Natural killer cell (primary cell): Measurements from ENCODE around the gene TSPAN31. TPM values are rescaled to one million over a fixed set of nuclear protein-coding genes. Genes with fewer than 3 reads are reported as not detected.

ENCODE experiments used
- ATAC-seq, 3 donors: fragments of 150-1000 bp in 2 of 3; fragments of 200-7000 bp in 1 of 3; cut with Tn5 transposase; 1 replicate in 1 of 3; 2 replicates in 2 of 3; pipeline ENCODE4 v1.10.0; 2021; ENCODE audit warnings: mild to moderate bottlenecking in 2 of 3, moderate library complexity in 2 of 3
- DNase-seq, 2 donors: peaks; one replicate each; pipeline versions ENCODE4 v3.0.0 to v3.0.0-alpha.2; 2013 to 2021; ENCODE audit warnings: mixed read lengths in 1 of 2
- H3K27ac ChIP-seq: one replicate; pipeline ENCODE4 v1.5.1; 2013; ENCODE audit warnings: mild to moderate bottlenecking, low read length
- H3K27me3 ChIP-seq: one replicate; pipeline ENCODE4 v1.6.1; 2013; ENCODE audit warnings: low read length; ENCODE audit not compliant: control insufficient read depth, insufficient read depth
- H3K36me3 ChIP-seq: one replicate; pipeline ENCODE4 v1.6.1; 2013; ENCODE audit warnings: low read length; ENCODE audit not compliant: control insufficient read depth, insufficient read depth
- H3K4me1 ChIP-seq: one replicate; pipeline ENCODE4 v1.6.1; 2013; ENCODE audit warnings: low read length; ENCODE audit not compliant: control insufficient read depth, insufficient read depth
- H3K4me3 ChIP-seq: one replicate; pipeline ENCODE4 v1.5.1; 2013; ENCODE audit warnings: low read length
- H3K9me3 ChIP-seq: one replicate; pipeline ENCODE4 v1.6.1; 2013; ENCODE audit warnings: low read length; ENCODE audit not compliant: control insufficient read depth, insufficient read depth
- H3K27ac Mint-ChIP-seq, 2 donors: one replicate each; pipeline ENCODE4 v1.8.0; 2022; ENCODE audit warnings: mild to moderate bottlenecking in 2 of 2, mixed read lengths in 2 of 2, moderate library complexity in 1 of 2
- H3K27me3 Mint-ChIP-seq, 2 donors: one replicate each; pipeline ENCODE4 v1.8.0; 2022; ENCODE audit warnings: low read depth in 2 of 2, mixed read lengths in 2 of 2
- H3K36me3 Mint-ChIP-seq: one replicate; pipeline ENCODE4 v1.8.0; 2022; ENCODE audit warnings: mixed read lengths
- H3K4me1 Mint-ChIP-seq, 2 donors: one replicate each; pipeline ENCODE4 v1.8.0; 2022; ENCODE audit warnings: mixed read lengths in 2 of 2
- H3K4me3 Mint-ChIP-seq: one replicate; pipeline ENCODE4 v1.8.0; 2022; ENCODE audit warnings: mild to moderate bottlenecking, moderate library complexity, mixed read lengths
- H3K9me3 Mint-ChIP-seq, 2 donors: one replicate each; pipeline ENCODE4 v1.8.0; 2022; ENCODE audit warnings: mixed read lengths in 2 of 2
- WGBS: methylation state at CpG from one replicate; pipeline ENCODE4 v1.1.7; 2013; ENCODE audit warnings: missing lambda C conversion rate; ENCODE audit not compliant: insufficient coverage; 5-methylcytosine and 5-hydroxymethylcytosine counted together
- intact Hi-C: fragments of 100-400 bp; cut with micrococcal nuclease; formaldehyde crosslinking; loops from one replicate; pipeline ENCODE4 v1.14.2; 2022
- total RNA-seq, 4 donors: library from RNA; stranded (reverse); fragments of 120-200 nt in 1 of 4; gene quantifications; one replicate each; pipeline versions ENCODE4 v1.2.3 to v1.2.4, GENCODE V29; 2013 to 2022
- TF ChIP-seq, protein P1 (sequence below): fragments of 200-600 bp; IDR thresholded peaks from one replicate; pipeline ENCODE4 v1.8.0; 2022; ENCODE audit warnings: antibody characterized with exemption

TSPAN31 gene
- total RNA-seq, 3 donors from 2014 or later (not counting 1 experiment from before 2014, with no cell fraction given) = 18.3 to 27.0 (median 23.5) TPM

DNA sequence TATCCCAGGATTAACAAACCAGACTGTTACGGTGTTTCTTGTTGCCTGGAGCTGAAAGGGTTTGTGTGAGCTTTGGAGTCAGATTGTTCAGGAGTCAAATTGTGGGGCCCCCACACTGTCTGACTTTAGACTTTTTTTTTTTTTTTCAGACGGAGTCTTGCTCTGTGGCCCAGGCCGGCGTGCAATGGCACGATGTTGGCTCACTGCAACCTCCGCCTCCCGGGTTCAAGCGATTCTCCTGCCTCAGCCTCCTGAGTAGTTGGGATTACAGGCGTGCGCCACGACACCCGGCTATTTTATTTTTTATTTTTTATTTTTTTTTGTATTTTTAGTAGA, 38.6 kb downstream of the TSPAN31 start:
- Mint-ChIP-seq H3K27ac (peak overlapping the region; percentile 90 to 97), H3K36me3 (peaks cover 11% of the 10 kb centered on the region), H3K27me3 (no peaks in the 10 kb centered on the region), H3K4me1 (peaks cover 33 to 34% of the 10 kb centered on the region in 2 donors), H3K4me3 (peak overlapping the region; percentile 99), H3K9me3 (no peaks in the 10 kb centered on the region)
- no peak for DNase-seq
- TF ChIP-seq, protein P1, sequence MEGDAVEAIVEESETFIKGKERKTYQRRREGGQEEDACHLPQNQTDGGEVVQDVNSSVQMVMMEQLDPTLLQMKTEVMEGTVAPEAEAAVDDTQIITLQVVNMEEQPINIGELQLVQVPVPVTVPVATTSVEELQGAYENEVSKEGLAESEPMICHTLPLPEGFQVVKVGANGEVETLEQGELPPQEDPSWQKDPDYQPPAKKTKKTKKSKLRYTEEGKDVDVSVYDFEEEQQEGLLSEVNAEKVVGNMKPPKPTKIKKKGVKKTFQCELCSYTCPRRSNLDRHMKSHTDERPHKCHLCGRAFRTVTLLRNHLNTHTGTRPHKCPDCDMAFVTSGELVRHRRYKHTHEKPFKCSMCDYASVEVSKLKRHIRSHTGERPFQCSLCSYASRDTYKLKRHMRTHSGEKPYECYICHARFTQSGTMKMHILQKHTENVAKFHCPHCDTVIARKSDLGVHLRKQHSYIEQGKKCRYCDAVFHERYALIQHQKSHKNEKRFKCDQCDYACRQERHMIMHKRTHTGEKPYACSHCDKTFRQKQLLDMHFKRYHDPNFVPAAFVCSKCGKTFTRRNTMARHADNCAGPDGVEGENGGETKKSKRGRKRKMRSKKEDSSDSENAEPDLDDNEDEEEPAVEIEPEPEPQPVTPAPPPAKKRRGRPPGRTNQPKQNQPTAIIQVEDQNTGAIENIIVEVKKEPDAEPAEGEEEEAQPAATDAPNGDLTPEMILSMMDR = no peak
- 94% methylated on average over 10 of the region's 12 CpGs for WGBS
- H3K27me3 ChIP-seq = no peaks in the 10 kb centered on the region
- H3K4me3 ChIP-seq = peak overlapping the region; percentile 86
- no peaks in the 10 kb centered on the region for H3K9me3 ChIP-seq
- H3K36me3 ChIP-seq = peaks cover 27% of the 10 kb centered on the region
- H3K27ac ChIP-seq = peak overlapping the region; percentile 57
- peaks cover 36% of the 10 kb centered on the region for H3K4me1 ChIP-seq
- intact Hi-C loops = loop anchor here (5.0 kb wide), 1 partner anchor 64 kb away; the partner anchor contains the start of gene CTDSP2
- ATAC-seq = no peak

DNA sequence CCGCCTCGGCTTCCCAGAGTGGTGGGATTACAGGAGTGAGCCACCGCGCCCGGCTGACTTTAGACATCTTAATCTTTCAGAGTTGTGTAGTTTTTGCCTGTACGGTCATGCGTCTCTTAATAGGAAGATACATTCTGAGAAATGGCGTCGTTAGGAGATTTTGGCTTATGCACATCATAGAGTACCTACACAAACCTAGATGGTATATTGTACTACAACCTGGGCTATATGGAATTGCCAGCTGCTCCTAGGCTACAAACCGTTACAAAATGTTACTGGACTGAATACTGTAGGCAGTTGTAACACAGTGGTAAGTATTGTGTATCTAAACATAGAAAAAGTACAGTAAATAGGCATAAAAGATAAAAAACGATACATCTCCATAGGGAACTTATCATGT, 39.0 kb downstream of the TSPAN31 start:
- Histone ChIP-seq H3K27ac (no peak overlapping the region), H3K4me1 (peaks cover 36% of the 10 kb centered on the region), H3K36me3 (peaks cover 30% of the 10 kb centered on the region), H3K9me3 (no peaks in the 10 kb centered on the region), H3K4me3 (no peak overlapping the region), H3K27me3 (no peaks in the 10 kb centered on the region)
- H3K4me1 Mint-ChIP-seq = peaks cover 33 to 34% of the 10 kb centered on the region in 2 donors
- H3K36me3 Mint-ChIP-seq = peaks cover 11% of the 10 kb centered on the region
- ATAC-seq (no peak), DNase-seq (no peak)
- peak overlapping the region; percentile 75 for H3K4me3 Mint-ChIP-seq
- TF ChIP-seq, protein P1 = no peak
- no peaks in the 10 kb centered on the region for H3K9me3 Mint-ChIP-seq
- peak overlapping the region in 1 of 2 donors; percentile 28 for H3K27ac Mint-ChIP-seq
- intact Hi-C loops = loop anchor here (5.0 kb wide), 1 partner anchor 63 kb away; the partner anchor contains the start of gene CTDSP2
- H3K27me3 Mint-ChIP-seq = no peaks in the 10 kb centered on the region
- WGBS = 94% methylated on average over 11 of the region's 11 CpGs

DNA sequence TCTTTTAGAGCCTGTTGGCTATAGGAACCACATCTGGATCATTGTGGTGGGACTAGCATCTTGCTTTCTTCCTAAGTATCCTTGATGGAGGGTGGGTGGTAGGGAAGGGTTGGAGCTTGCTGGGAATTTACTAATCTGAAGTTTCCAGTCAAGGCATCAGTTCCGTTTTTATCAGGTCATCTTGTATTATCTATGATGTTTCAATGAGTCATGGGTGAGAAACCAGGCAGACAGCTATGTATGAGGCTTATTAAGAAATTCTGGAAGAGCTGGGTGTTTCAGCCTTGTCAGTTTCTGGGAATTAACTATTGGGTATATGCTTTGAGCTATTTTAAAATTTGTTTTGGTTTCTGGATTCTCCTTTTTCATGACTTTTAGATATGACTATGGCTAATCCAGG, 49.1 kb downstream of the TSPAN31 start:
- Histone ChIP-seq H3K4me1 (no peaks in the 10 kb centered on the region), H3K9me3 (no peaks in the 10 kb centered on the region), H3K36me3 (peaks cover 60% of the 10 kb centered on the region), H3K27ac (no peak overlapping the region), H3K4me3 (no peak overlapping the region), H3K27me3 (no peaks in the 10 kb centered on the region)
- ATAC-seq = no peak
- DNase-seq = no peak
- WGBS = 81% methylated on average over 1 of the region's 1 CpG
- peaks cover 12% of the 10 kb centered on the region for H3K36me3 Mint-ChIP-seq
- H3K27ac Mint-ChIP-seq = no peak overlapping the region
- intact Hi-C loops = no loop called here
- H3K4me3 Mint-ChIP-seq = no peak overlapping the region
- no peaks in the 10 kb centered on the region for H3K9me3 Mint-ChIP-seq
- TF ChIP-seq, protein P1 = no peak
- H3K27me3 Mint-ChIP-seq = no peaks in the 10 kb centered on the region
- H3K4me1 Mint-ChIP-seq = no peaks in the 10 kb centered on the region

DNA sequence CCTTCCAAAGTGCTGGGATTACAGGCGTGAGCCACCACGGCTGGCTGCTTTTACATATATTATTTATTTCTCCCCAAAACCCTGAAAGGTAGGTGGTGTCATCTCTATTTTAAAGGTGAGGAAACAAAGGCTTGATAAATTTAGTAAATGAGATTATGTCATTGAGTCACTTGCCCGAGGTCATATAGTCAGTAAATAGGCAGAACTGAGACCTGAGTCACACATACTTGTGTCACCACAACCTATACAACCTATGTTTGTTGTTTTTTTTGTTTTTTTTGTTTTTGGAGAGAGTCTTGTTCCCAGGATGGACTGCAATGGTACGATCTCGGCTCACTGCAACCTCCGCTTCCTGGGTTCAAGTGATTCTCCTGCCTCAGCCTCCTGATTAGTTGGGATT, 50.5 kb downstream of the TSPAN31 start:
- H3K36me3 Mint-ChIP-seq = peaks cover 12% of the 10 kb centered on the region
- WGBS = 98% methylated on average over 4 of the region's 6 CpGs
- TF ChIP-seq, protein P1 = no peak
- H3K4me1 Mint-ChIP-seq = peaks cover 0 to 6% of the 10 kb centered on the region in 2 donors
- Histone ChIP-seq H3K4me3 (no peak overlapping the region), H3K9me3 (no peaks in the 10 kb centered on the region), H3K27ac (no peak overlapping the region), H3K27me3 (no peaks in the 10 kb centered on the region), H3K4me1 (no peaks in the 10 kb centered on the region), H3K36me3 (peaks cover 60% of the 10 kb centered on the region)
- intact Hi-C loops = no loop called here
- H3K9me3 Mint-ChIP-seq = no peaks in the 10 kb centered on the region
- DNase-seq (no peak), ATAC-seq (no peak)
- H3K4me3 Mint-ChIP-seq = no peak overlapping the region
- H3K27ac Mint-ChIP-seq = no peak overlapping the region
- H3K27me3 Mint-ChIP-seq = no peaks in the 10 kb centered on the region
